HUES48 (cell line): ENCODE measurements around the gene KEL.

Experiments
- H3K27ac ChIP-seq: one replicate; pipeline ENCODE4 v1.7.0; 2013; ENCODE audit warnings: low read depth, low read length, inconsistent platforms
- H3K27me3 ChIP-seq: 2 replicates; pipeline ENCODE4 v1.6.1; 2013; ENCODE audit warnings: mild to moderate bottlenecking, low read length; ENCODE audit not compliant: control insufficient read depth, insufficient read depth
- H3K36me3 ChIP-seq: 2 replicates; pipeline ENCODE4 v1.6.1; 2013; ENCODE audit warnings: low read length; ENCODE audit not compliant: control insufficient read depth, insufficient read depth
- H3K4me1 ChIP-seq: 2 replicates; pipeline ENCODE4 v1.6.1; 2013; ENCODE audit warnings: mild to moderate bottlenecking, low read length; ENCODE audit not compliant: control insufficient read depth, insufficient read depth
- H3K4me3 ChIP-seq: 2 replicates; pipeline ENCODE4 v1.5.1; 2013; ENCODE audit warnings: mild to moderate bottlenecking, low read depth, low read length
- H3K9ac ChIP-seq: 2 replicates; pipeline ENCODE4 v1.6.1; 2013; ENCODE audit warnings: mild to moderate bottlenecking, low read depth, low read length, moderate library complexity
- H3K9me3 ChIP-seq: 2 replicates; pipeline ENCODE4 v1.6.1; 2013; ENCODE audit warnings: low read length; ENCODE audit not compliant: control insufficient read depth, insufficient read depth

Gene KEL

GRCh38 chr7:142927949-142928348 lies 34.2 kb downstream of the KEL start:
- Histone ChIP-seq H3K4me3 (no peak overlapping the region), H3K27me3 (peaks cover 15% of the 10 kb centered on the region), H3K36me3 (no peaks in the 10 kb centered on the region), H3K9me3 (no peaks in the 10 kb centered on the region), H3K4me1 (no peaks in the 10 kb centered on the region; the same call in 1 of the 2 replicates), H3K9ac (no peak overlapping the region), H3K27ac (no peak overlapping the region)

GRCh38 chr7:142927085-142927745 lies 34.9 kb downstream of the KEL start:
- H3K27ac ChIP-seq = no peak overlapping the region
- peaks cover 15% of the 10 kb centered on the region for H3K27me3 ChIP-seq
- H3K4me1 ChIP-seq = no peaks in the 10 kb centered on the region
- no peaks in the 10 kb centered on the region for H3K9me3 ChIP-seq
- H3K4me3 ChIP-seq = no peak overlapping the region
- H3K36me3 ChIP-seq = no peaks in the 10 kb centered on the region
- H3K9ac ChIP-seq = no peak overlapping the region

GRCh38 chr7:142925413-142925812 lies 36.8 kb downstream of the KEL start:
- H3K27ac ChIP-seq = no peak overlapping the region
- no peaks in the 10 kb centered on the region for H3K4me1 ChIP-seq
- H3K27me3 ChIP-seq = peaks cover 15% of the 10 kb centered on the region
- H3K9ac ChIP-seq = no peak overlapping the region
- H3K36me3 ChIP-seq = no peaks in the 10 kb centered on the region
- no peaks in the 10 kb centered on the region for H3K9me3 ChIP-seq
- no peak overlapping the region for H3K4me3 ChIP-seq

GRCh38 chr7:142923391-142923790 lies 38.8 kb downstream of the KEL start:
- no peak overlapping the region for H3K9ac ChIP-seq
- H3K4me1 ChIP-seq = no peaks in the 10 kb centered on the region
- H3K9me3 ChIP-seq = no peaks in the 10 kb centered on the region
- H3K27me3 ChIP-seq = peaks cover 15% of the 10 kb centered on the region
- H3K36me3 ChIP-seq = no peaks in the 10 kb centered on the region
- no peak overlapping the region for H3K27ac ChIP-seq
- no peak overlapping the region for H3K4me3 ChIP-seq

GRCh38 chr7:142919656-142920055 lies 42.5 kb downstream of the KEL start:
- Histone ChIP-seq H3K4me1 (no peaks in the 10 kb centered on the region), H3K4me3 (no peak overlapping the region), H3K9ac (no peak overlapping the region), H3K27me3 (no peaks in the 10 kb centered on the region), H3K27ac (no peak overlapping the region), H3K36me3 (no peaks in the 10 kb centered on the region), H3K9me3 (no peaks in the 10 kb centered on the region)

GRCh38 chr7:142918901-142919300 lies 43.3 kb downstream of the KEL start:
- Histone ChIP-seq H3K4me1 (no peaks in the 10 kb centered on the region), H3K27me3 (no peaks in the 10 kb centered on the region), H3K9me3 (no peaks in the 10 kb centered on the region), H3K4me3 (no peak overlapping the region), H3K27ac (no peak overlapping the region), H3K36me3 (no peaks in the 10 kb centered on the region), H3K9ac (no peak overlapping the region)

- Histone ChIP-seq H3K27me3 (no peaks in the 10 kb centered on the region), H3K27ac (no peak overlapping the region), H3K9me3 (no peaks in the 10 kb centered on the region), H3K36me3 (no peaks in the 10 kb centered on the region), H3K9ac (no peak overlapping the region), H3K4me3 (no peak overlapping the region), H3K4me1 (no peaks in the 10 kb centered on the region)
These were observed 44.7 kb downstream of the KEL start for GRCh38 chr7:142917447-142917846.

GRCh38 chr7:142916508-142916907 lies 45.7 kb downstream of the KEL start:
- Histone ChIP-seq H3K4me3 (no peak overlapping the region), H3K27me3 (no peaks in the 10 kb centered on the region), H3K9ac (no peak overlapping the region), H3K4me1 (no peaks in the 10 kb centered on the region), H3K9me3 (no peaks in the 10 kb centered on the region), H3K27ac (no peak overlapping the region), H3K36me3 (no peaks in the 10 kb centered on the region)

- H3K9me3 ChIP-seq = no peaks in the 10 kb centered on the region
- H3K27ac ChIP-seq = no peak overlapping the region
- no peaks in the 10 kb centered on the region for H3K27me3 ChIP-seq
- no peak overlapping the region for H3K4me3 ChIP-seq
- H3K9ac ChIP-seq = no peak overlapping the region
- no peaks in the 10 kb centered on the region for H3K4me1 ChIP-seq
- H3K36me3 ChIP-seq = no peaks in the 10 kb centered on the region
These were observed 46.8 kb downstream of the KEL start for GRCh38 chr7:142915315-142915714.

- no peak overlapping the region for H3K27ac ChIP-seq
- H3K36me3 ChIP-seq = no peaks in the 10 kb centered on the region
- H3K4me1 ChIP-seq = no peaks in the 10 kb centered on the region
- H3K4me3 ChIP-seq = no peak overlapping the region
- H3K9me3 ChIP-seq = no peaks in the 10 kb centered on the region
- no peaks in the 10 kb centered on the region for H3K27me3 ChIP-seq
- no peak overlapping the region for H3K9ac ChIP-seq
These were observed 48.0 kb downstream of the KEL start for GRCh38 chr7:142914121-142914520.

GRCh38 chr7:142913566-142913965 lies 48.6 kb downstream of the KEL start:
- H3K27ac ChIP-seq = no peak overlapping the region
- H3K36me3 ChIP-seq = no peaks in the 10 kb centered on the region
- H3K9ac ChIP-seq = no peak overlapping the region
- no peak overlapping the region for H3K4me3 ChIP-seq
- no peaks in the 10 kb centered on the region for H3K4me1 ChIP-seq
- H3K9me3 ChIP-seq = no peaks in the 10 kb centered on the region
- no peaks in the 10 kb centered on the region for H3K27me3 ChIP-seq
